ENCODE measurements around the gene EMC9.

EMC9 gene

GRCh38 chr14:24098229-24098926, 43.0 kb downstream of the EMC9 start:
- Histone ChIP-seq H3K27ac (no peak overlapping the region), H3K4me3 (no peak overlapping the region)

- H3K27ac ChIP-seq = no peak overlapping the region
- H3K4me3 ChIP-seq = no peak overlapping the region
These were observed 44.7 kb downstream of the EMC9 start for GRCh38 chr14:24096545-24097181.

GRCh38 chr14:24095271-24096068, 45.9 kb downstream of the EMC9 start:
- Histone ChIP-seq H3K4me3 (peak overlapping the region; percentile 62 to 94 (median 76)), H3K27ac (peak overlapping the region; percentile 81 to 100 (median 94))

- H3K27ac ChIP-seq = peak overlapping the region; percentile 81 to 100 (median 94)
These were observed 46.5 kb downstream of the EMC9 start for GRCh38 chr14:24094841-24095270.

GRCh38 chr14:24093901-24094840, 47.2 kb downstream of the EMC9 start, which contains the start of gene PCK2:
Gene PCK2, plus strand, starts transcription at chr14:24094311. Its CDS starts 95 bp downstream, at chr14:24094406.
- Histone ChIP-seq H3K4me3 (peak within 1 kb of the TSS; percentile 62 to 94 (median 76)), H3K27ac (peak within 1 kb of the TSS; percentile 81 to 100 (median 94))

More at GRCh38 chr14:24094841-24095270, 46.5 kb downstream of the EMC9 start:
- peak overlapping the region; percentile 62 to 94 (median 76) for H3K4me3 ChIP-seq

- H3K27ac ChIP-seq = peak overlapping the region in 18 of 21 experiments; percentile 45 to 100 (median 96)
These were observed 48.0 kb downstream of the EMC9 start for GRCh38 chr14:24093207-24093900.

GRCh38 chr14:24092505-24093206, 48.7 kb downstream of the EMC9 start:
- Histone ChIP-seq H3K4me3 (no peak overlapping the region), H3K27ac (peak overlapping the region in 12 of 21 experiments; percentile 14 to 100 (median 94))

More at GRCh38 chr14:24093207-24093900, 48.0 kb downstream of the EMC9 start:
- H3K4me3 ChIP-seq = peak overlapping the region in 6 of 7 experiments; percentile 62 to 94 (median 74)

GRCh38 chr14:24092110-24092504, 49.3 kb downstream of the EMC9 start:
- peak overlapping the region in 3 of 21 experiments; percentile 12 to 90 (median 14) for H3K27ac ChIP-seq

GRCh38 chr14:24089890-24090289, 51.5 kb downstream of the EMC9 start:
- Histone ChIP-seq H3K4me3 (no peak overlapping the region), H3K27ac (no peak overlapping the region)

More at GRCh38 chr14:24092110-24092504, 49.3 kb downstream of the EMC9 start:
- H3K4me3 ChIP-seq = no peak overlapping the region
